Peyer's patch (tissue), 4 donors: ENCODE measurements around the gene CYBA. TPM values are rescaled to one million over a fixed set of nuclear protein-coding genes. Genes with fewer than 3 reads are reported as not detected.

Source experiments
- DNase-seq, 3 donors: peaks; one replicate each; pipeline ENCODE4 v3.0.0-alpha.2; 2017 to 2019
- H3K27ac ChIP-seq, 4 donors: fragments of 200-600 bp; sonication (generic); one replicate each; pipeline ENCODE4 v1.5.1; 2016 to 2019
- H3K27me3 ChIP-seq, 2 donors: fragments of 200-600 bp; sonication (generic); one replicate each; pipeline ENCODE4 v1.5.1; 2019
- H3K36me3 ChIP-seq, 3 donors: fragments of 200-600 bp; sonication (generic); one replicate each; pipeline ENCODE4 v1.5.1; 2016 to 2019
- H3K4me1 ChIP-seq, 4 donors: fragments of 200-600 bp; sonication (generic); one replicate each; pipeline ENCODE4 v1.5.1; 2016 to 2019
- H3K4me3 ChIP-seq, 4 donors: fragments of 200-600 bp; sonication (generic); 1 replicate in 3 of 4; 2 replicates in 1 of 4; pipeline ENCODE4 v1.5.1; 2016 to 2019; ENCODE audit warnings: mild to moderate bottlenecking in 1 of 4
- H3K9me3 ChIP-seq, 4 donors: fragments of 200-600 bp; sonication (generic); one replicate each; pipeline ENCODE4 v1.5.1; 2016 to 2019; ENCODE audit warnings: mild to moderate bottlenecking in 1 of 4
- CTCF ChIP-seq, 6 experiments: fragments of 450-650 bp in 4 of 6; fragments of 200-600 bp in 2 of 6; sonication (generic) in 1 of 6; IDR thresholded peaks; one replicate each; pipeline ENCODE4 v1.5.1; 2017 to 2019; ENCODE audit warnings: antibody characterized with exemption in 6 of 6, mild to moderate bottlenecking in 3 of 6, moderate library complexity in 1 of 6
- POLR2A ChIP-seq, 2 donors: fragments of 450-650 bp; IDR thresholded peaks; one replicate each; pipeline ENCODE4 v1.5.1; 2017; ENCODE audit warnings: antibody characterized with exemption in 2 of 2, mild to moderate bottlenecking in 2 of 2, moderate library complexity in 2 of 2
- total RNA-seq, 4 donors: library from RNA; depleted of rRNA; stranded (reverse); fragments of >200 nt; gene quantifications; one replicate each; pipeline ENCODE4 v1.1.0, GENCODE V29; 2016

Gene CYBA
- total RNA-seq, 4 donors from 2014 or later: 131 to 162 (median 141) TPM

GRCh38 chr16:88624977-88625576 is 25.8 kb downstream of the CYBA start:
- peaks cover 0 to under 1% (median 0%) of the 10 kb centered on the region in 4 donors for H3K4me1 ChIP-seq
- no peak overlapping the region for H3K27ac ChIP-seq
- H3K9me3 ChIP-seq: no peaks in the 10 kb centered on the region
- H3K27me3 ChIP-seq: no peaks in the 10 kb centered on the region
- DNase-seq: no peak
- no peak for TF ChIP-seq CTCF (IDR thresholded peaks at IDR 0.05)
- no peak for TF ChIP-seq POLR2A (IDR thresholded peaks at IDR 0.05)
- peaks cover 0 to 86% (median 0%) of the 10 kb centered on the region in 3 donors for H3K36me3 ChIP-seq
- no peak overlapping the region for H3K4me3 ChIP-seq

DNA sequence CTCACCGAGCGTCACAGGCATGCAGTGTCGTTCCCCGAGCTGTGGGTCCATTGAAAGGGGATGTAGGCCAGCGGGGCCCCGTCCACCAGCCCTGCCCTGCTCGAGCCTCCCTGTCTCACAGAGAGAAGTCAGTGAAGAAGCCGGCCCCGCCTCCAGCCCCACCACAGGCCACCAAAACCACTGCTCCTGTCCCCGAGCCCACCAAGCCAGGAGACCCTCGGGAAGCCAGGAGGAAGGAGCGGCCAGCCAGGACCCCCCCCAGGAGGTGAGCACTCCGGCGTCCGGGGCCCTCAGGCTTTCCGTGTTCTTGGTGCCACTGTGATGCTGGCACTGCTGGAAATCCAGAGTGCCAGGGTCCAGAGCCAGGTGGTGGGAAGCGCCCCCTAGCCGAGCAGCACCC is 26.4 kb downstream of the CYBA start:
- H3K27me3 ChIP-seq: no peaks in the 10 kb centered on the region
- no peak overlapping the region for H3K4me3 ChIP-seq
- TF ChIP-seq CTCF (IDR thresholded peaks at IDR 0.05) (no peak), POLR2A (IDR thresholded peaks at IDR 0.05) (no peak)
- peaks cover 0 to 6% (median 0%) of the 10 kb centered on the region in 4 donors for H3K4me1 ChIP-seq
- no peak for DNase-seq
- no peak overlapping the region for H3K27ac ChIP-seq
- H3K9me3 ChIP-seq: no peaks in the 10 kb centered on the region
- peaks cover 0 to 80% (median 0%) of the 10 kb centered on the region in 3 donors for H3K36me3 ChIP-seq

GRCh38 chr16:88623858-88624257 is 27.0 kb downstream of the CYBA start:
- Histone ChIP-seq H3K27ac (no peak overlapping the region), H3K9me3 (no peaks in the 10 kb centered on the region), H3K27me3 (no peaks in the 10 kb centered on the region), H3K4me3 (no peak overlapping the region), H3K36me3 (peaks cover 0 to 73% (median 0%) of the 10 kb centered on the region in 3 donors), H3K4me1 (peaks cover 0 to 10% (median 0%) of the 10 kb centered on the region in 4 donors)
- no peak for DNase-seq
- TF ChIP-seq CTCF (IDR thresholded peaks at IDR 0.05) (no peak), POLR2A (IDR thresholded peaks at IDR 0.05) (no peak)

- Histone ChIP-seq H3K4me1 (peaks cover 0 to 19% (median under 1%) of the 10 kb centered on the region in 4 donors), H3K9me3 (no peaks in the 10 kb centered on the region), H3K27me3 (no peaks in the 10 kb centered on the region), H3K36me3 (peaks cover 0 to 63% (median 0%) of the 10 kb centered on the region in 3 donors), H3K27ac (no peak overlapping the region), H3K4me3 (no peak overlapping the region)
- TF ChIP-seq CTCF (IDR thresholded peaks at IDR 0.05) (no peak), POLR2A (IDR thresholded peaks at IDR 0.05) (no peak)
- DNase-seq: no peak
Measured at GRCh38 chr16:88622866-88623265, 28.0 kb downstream of the CYBA start.

- peaks cover 0 to 27% (median 2%) of the 10 kb centered on the region in 4 donors for H3K4me1 ChIP-seq
- no peaks in the 10 kb centered on the region for H3K9me3 ChIP-seq
- TF ChIP-seq CTCF (IDR thresholded peaks at IDR 0.05): no peak
- no peak for TF ChIP-seq POLR2A (IDR thresholded peaks at IDR 0.05)
- peak overlapping the region in 1 of 4 donors; percentile 21 for H3K27ac ChIP-seq
- no peak overlapping the region for H3K4me3 ChIP-seq
- no peaks in the 10 kb centered on the region for H3K27me3 ChIP-seq
- peaks cover 0 to 56% (median 0%) of the 10 kb centered on the region in 3 donors for H3K36me3 ChIP-seq
- no peak for DNase-seq
Measured at GRCh38 chr16:88622125-88622524, 28.7 kb downstream of the CYBA start.
